ENCODE results near the gene DNAJC15.

The DNAJC15 gene

GRCh38 chr13:43122791-43123190, 99.4 kb downstream of the DNAJC15 start:
- TF ChIP-seq, protein P1, sequence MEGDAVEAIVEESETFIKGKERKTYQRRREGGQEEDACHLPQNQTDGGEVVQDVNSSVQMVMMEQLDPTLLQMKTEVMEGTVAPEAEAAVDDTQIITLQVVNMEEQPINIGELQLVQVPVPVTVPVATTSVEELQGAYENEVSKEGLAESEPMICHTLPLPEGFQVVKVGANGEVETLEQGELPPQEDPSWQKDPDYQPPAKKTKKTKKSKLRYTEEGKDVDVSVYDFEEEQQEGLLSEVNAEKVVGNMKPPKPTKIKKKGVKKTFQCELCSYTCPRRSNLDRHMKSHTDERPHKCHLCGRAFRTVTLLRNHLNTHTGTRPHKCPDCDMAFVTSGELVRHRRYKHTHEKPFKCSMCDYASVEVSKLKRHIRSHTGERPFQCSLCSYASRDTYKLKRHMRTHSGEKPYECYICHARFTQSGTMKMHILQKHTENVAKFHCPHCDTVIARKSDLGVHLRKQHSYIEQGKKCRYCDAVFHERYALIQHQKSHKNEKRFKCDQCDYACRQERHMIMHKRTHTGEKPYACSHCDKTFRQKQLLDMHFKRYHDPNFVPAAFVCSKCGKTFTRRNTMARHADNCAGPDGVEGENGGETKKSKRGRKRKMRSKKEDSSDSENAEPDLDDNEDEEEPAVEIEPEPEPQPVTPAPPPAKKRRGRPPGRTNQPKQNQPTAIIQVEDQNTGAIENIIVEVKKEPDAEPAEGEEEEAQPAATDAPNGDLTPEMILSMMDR (IDR thresholded peaks at IDR 0.05; ENCODE audit: insufficient read depth, low read depth, low read length, missing control alignments) = no peak
- H3K4me3 ChIP-seq (ENCODE audit: low read length) = no peak overlapping the region
- no peak for DNase-seq (ENCODE audit: low read depth)

DNA sequence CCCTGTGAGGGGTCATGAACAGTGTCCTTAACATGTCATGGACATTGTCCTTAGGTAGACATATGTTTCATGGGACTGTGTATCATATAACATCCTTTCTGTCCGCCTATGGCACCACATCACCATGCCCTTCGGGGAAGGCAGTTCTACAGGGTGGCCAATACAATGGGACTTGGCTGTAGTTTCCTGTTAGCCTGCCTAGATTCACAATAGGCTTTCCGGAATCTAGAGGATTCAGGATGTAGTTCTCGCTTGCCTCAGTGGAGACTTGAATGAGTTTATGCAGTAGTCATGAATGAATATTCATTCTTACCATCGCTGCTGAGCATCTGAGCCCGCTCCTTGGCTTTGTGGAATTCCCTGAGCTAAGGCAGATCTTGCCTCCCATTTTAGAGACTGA, 100.5 kb downstream of the DNAJC15 start:
- no peak for DNase-seq (ENCODE audit: low read depth)
- TF ChIP-seq, protein P1 (IDR thresholded peaks at IDR 0.05; ENCODE audit: insufficient read depth, low read depth, low read length, missing control alignments) = no peak
- H3K4me3 ChIP-seq (ENCODE audit: low read length) = no peak overlapping the region

GRCh38 chr13:43124490-43124889, 101.1 kb downstream of the DNAJC15 start:
- H3K4me3 ChIP-seq (ENCODE audit: low read length) = no peak overlapping the region
- TF ChIP-seq, protein P1 (IDR thresholded peaks at IDR 0.05; ENCODE audit: insufficient read depth, low read depth, low read length, missing control alignments) = no peak
- DNase-seq (ENCODE audit: low read depth) = no peak

- TF ChIP-seq, protein P1 (IDR thresholded peaks at IDR 0.05; ENCODE audit: insufficient read depth, low read depth, low read length, missing control alignments) = no peak
- H3K4me3 ChIP-seq (ENCODE audit: low read length) = no peak overlapping the region
- no peak for DNase-seq (ENCODE audit: low read depth)
Observed at GRCh38 chr13:43126420-43126819, 103.0 kb downstream of the DNAJC15 start.

DNA sequence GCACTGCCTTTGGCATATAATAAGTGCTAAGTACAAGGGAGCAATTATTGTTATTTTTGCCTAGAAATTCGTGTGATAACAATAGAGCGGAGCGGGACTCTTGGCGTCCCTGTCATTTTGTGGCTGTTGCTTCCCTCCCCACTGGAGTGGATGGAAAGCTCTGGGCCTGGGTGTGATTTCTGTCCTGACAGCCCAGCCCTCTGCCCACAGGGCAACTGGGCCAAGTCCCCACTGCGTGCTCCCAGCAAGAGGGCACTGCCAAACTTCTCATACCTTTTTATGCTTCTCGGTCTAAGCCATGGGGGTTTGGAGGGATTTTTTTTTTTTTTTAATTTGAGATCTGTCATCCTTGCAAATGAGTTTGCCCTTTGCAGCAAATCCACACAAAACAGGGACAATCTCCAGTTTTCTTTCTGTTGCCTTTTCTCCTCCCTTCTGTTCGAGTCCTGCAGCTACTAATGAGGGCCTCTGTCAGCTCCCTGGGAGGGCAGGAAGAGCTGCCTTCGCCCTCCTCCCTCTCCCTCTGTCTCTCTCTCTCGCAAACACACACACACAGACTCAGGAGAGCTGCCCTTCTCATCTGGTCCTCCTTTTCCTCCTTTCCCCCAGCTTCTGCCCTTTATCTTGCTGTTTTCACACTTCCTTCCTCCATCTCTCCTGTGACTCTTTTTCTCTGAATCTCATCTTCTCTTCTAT, 103.9 kb downstream of the DNAJC15 start:
- TF ChIP-seq, protein P1 (IDR thresholded peaks at IDR 0.05; ENCODE audit: insufficient read depth, low read depth, low read length, missing control alignments) = no peak
- H3K4me3 ChIP-seq (ENCODE audit: low read length) = no peak overlapping the region
- no peak for DNase-seq (ENCODE audit: low read depth)

DNA sequence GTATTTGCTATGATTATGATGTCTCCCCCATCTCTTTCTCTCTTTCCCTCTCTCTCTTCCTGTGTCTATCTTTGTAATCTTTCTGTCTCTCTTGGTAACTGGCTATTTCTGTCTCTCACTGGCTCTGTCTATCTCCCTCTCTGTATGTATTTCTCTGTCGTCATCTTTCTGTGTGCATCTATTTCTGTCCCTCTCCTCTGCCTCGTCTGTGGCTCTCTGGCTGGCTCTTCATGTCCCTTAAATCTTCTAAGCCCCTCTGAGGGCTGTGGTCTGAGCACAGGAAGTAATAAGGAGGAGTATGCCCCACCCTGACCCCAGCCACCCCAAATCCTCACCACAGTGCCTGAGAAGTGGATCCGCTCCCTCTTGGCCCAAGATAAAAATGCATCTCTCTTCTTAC, 104.4 kb downstream of the DNAJC15 start:
- TF ChIP-seq, protein P1 (IDR thresholded peaks at IDR 0.05; ENCODE audit: insufficient read depth, low read depth, low read length, missing control alignments) = no peak
- no peak for DNase-seq (ENCODE audit: low read depth)
- no peak overlapping the region for H3K4me3 ChIP-seq (ENCODE audit: low read length)

GRCh38 chr13:43128504-43128961, 105.1 kb downstream of the DNAJC15 start:
- DNase-seq (ENCODE audit: low read depth) = no peak
- H3K4me3 ChIP-seq (ENCODE audit: low read length) = no peak overlapping the region
- TF ChIP-seq, protein P1 (IDR thresholded peaks at IDR 0.05; ENCODE audit: insufficient read depth, low read depth, low read length, missing control alignments) = no peak
